GM12864 (cell line): Measurements from ENCODE around the gene LCN6.
"Not testable (repeated sequence)": the region's sequence is repeated elsewhere in the genome, so short reads cannot be mapped to it uniquely, and the experiment has no call there.

Source experiments
- DNase-seq: peaks from one replicate; pipeline ENCODE4 v3.0.0-alpha.2; 2011; ENCODE audit warnings: low read depth
- H3K4me3 ChIP-seq: 2 replicates; pipeline ENCODE4 v1.5.1; 2011; ENCODE audit warnings: mild to moderate bottlenecking, low read depth, low read length, control low read depth
- TF ChIP-seq, protein P1 (sequence below): IDR thresholded peaks from 2 replicates; pipeline ENCODE4 v1.5.1; 2011; ENCODE audit warnings: low read depth, mild to moderate bottlenecking, moderate library complexity, low read length, control low read depth, inconsistent platforms; ENCODE audit errors: missing control alignments

LCN6 gene

DNA sequence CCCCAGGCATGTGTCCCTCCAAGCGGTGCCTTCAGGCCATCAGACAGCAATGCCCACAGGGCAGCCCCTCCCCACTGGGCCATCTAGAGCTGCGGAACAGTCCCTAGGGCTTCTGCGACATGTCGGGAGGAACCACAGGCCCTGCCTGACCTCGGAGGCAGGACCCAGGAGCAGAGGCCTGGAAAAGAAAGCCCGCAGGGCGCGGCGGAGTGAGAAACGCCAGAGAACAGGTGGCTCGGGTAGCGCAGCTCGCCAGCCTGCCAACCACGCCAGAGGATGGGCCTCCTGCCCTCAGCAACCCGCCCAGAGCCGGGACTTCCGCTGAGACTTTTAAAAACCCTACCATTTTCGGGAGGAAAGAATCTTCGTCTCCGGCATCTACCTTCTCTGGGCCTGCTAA, 9.0 kb upstream of the LCN6 start:
- no peak overlapping the region for H3K4me3 ChIP-seq
- DNase-seq: no peak
- TF ChIP-seq, protein P1, sequence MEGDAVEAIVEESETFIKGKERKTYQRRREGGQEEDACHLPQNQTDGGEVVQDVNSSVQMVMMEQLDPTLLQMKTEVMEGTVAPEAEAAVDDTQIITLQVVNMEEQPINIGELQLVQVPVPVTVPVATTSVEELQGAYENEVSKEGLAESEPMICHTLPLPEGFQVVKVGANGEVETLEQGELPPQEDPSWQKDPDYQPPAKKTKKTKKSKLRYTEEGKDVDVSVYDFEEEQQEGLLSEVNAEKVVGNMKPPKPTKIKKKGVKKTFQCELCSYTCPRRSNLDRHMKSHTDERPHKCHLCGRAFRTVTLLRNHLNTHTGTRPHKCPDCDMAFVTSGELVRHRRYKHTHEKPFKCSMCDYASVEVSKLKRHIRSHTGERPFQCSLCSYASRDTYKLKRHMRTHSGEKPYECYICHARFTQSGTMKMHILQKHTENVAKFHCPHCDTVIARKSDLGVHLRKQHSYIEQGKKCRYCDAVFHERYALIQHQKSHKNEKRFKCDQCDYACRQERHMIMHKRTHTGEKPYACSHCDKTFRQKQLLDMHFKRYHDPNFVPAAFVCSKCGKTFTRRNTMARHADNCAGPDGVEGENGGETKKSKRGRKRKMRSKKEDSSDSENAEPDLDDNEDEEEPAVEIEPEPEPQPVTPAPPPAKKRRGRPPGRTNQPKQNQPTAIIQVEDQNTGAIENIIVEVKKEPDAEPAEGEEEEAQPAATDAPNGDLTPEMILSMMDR: no peak

DNA sequence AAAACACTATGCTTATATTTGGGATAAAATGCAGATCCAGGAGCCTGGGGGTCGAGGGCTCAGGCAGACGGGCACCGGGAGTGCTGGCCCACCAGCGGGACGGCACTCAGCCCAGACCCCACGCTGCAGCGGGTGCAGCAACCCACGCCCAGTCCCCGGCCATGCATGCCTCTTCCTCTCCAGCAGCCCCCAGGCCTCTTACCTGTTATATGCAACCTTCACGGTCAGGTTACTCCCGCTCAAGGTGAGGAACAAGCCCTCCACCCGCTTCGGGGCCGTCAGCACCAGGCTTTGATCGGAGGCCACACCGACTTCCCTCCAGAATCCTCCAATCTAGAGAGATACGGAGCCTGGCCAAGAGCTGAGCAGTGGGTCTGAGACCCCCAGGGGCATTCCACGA, 8.5 kb upstream of the LCN6 start:
- TF ChIP-seq, protein P1: no peak
- DNase-seq: no peak
- H3K4me3 ChIP-seq: no peak overlapping the region

DNA sequence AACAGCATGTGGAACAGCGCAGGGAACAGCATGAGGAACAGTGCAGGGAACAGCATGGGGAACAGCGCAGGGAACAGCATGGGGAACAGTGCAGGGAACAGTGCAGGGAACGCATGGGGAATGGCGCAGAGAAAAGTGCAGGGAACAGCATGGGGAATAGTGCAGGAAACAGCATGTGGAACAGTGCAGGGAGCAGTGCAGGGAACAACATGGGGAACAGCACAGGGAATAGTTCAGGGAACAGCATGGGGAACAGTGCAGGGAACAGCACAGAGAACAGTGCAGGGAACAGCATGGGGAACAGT, 7.8 kb upstream of the LCN6 start:
- TF ChIP-seq, protein P1: no peak
- H3K4me3 ChIP-seq: no peak overlapping the region
- DNase-seq: no peak

DNA sequence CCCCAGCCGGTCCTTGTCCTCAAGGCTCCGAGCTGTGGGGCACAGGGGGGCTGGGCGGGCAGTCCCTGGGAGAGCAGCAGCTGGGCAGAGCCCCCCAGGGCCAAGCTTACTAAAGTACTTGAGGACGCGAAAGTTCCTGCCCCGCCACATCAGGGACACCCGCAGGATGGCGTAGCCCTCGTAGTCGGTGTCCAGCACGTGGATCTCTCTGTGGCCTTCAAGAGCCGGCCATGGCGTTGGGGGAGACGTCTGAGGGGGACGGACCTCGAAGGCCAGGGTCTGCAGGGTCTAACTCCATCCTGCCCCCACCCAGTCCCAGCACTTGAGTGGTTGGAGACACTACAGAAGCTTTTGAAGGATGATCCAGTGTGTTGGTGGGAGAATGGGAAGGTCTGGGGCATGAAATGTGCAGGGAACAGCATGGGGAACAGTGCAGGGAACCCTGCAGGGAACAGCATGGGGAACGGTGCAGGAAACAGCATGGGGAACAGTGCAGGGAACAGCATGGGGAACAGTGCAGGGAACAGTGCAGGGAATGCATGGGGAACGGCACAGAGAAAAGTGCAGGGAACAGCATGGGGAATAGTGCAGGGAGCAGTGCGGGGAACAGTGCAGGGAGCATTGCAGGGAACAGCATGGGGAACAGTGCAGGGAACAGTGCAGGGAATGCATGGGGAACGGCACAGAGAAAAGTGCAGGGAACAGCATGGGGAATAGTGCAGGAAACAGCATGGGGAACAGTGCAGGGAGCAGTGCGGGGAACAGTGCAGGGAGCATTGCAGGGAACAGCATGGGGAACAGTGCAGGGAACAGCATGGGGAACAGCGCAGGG, 7.2 kb upstream of the LCN6 start:
- not testable (repeated sequence) for H3K4me3 ChIP-seq, DNase-seq

DNA sequence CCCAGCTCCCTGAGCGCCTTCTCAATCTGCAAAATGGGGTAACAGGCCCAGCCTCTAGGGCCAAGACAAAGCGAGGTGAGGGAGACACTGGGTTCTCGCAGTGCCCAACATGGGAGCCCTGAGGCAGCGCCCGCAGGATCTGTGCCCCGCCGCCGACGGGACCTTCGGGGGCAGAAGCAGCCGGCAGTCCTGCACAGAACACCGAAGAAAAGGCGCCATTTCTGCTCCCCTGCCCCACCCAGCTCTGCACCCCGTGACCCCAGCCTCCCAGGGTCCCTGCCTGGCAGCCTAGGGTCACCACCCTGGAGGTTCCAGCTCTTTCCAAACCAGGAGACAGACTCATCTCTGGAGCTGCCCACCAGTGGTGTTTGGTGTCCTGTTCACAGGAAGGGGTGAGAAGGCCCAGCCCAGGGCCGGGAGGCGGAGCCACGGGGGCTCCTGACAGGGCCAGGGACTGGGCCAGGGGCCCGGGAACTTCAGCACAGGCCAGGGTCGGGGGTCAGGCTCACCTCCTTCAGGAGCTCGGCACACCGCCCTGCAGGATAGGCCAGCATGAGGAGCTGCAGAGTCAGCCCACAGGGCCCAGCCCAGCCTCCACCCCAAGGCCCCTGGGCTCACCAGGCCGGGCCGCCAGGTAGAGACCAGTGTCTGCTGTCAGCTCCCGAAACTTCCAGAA, 6.4 kb upstream of the LCN6 start:
- no peak for DNase-seq

DNA sequence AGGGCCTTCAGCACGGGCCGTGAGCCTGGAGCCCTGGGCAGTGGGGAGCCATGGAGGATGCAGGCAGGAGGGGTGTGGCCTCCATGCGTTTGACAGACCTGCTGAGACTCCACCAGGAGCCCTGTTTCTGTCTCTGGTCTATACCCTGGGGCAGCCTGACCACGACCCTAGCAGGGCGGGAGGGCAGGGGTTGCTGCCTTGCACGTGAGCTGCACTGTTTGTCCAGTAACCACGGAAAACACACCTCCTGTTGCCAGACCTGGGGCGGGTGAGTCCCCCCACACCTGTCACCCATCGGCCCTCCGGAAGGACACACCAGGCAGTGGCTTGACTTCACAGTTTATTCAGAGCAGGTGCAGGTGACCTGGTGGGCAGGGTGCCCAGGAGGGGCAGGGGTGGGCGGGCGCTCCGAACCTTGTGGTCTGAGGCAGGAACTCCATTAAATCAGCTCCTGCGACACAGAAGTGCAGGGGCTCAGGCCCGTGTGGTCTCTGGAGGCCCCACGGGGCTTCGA, 5.8 kb upstream of the LCN6 start:
- TF ChIP-seq, protein P1: no peak
- H3K4me3 ChIP-seq: no peak overlapping the region

More for the DNA sequence above, 6.4 kb upstream of the LCN6 start:
- TF ChIP-seq, protein P1: no peak
- no peak overlapping the region for H3K4me3 ChIP-seq

DNA sequence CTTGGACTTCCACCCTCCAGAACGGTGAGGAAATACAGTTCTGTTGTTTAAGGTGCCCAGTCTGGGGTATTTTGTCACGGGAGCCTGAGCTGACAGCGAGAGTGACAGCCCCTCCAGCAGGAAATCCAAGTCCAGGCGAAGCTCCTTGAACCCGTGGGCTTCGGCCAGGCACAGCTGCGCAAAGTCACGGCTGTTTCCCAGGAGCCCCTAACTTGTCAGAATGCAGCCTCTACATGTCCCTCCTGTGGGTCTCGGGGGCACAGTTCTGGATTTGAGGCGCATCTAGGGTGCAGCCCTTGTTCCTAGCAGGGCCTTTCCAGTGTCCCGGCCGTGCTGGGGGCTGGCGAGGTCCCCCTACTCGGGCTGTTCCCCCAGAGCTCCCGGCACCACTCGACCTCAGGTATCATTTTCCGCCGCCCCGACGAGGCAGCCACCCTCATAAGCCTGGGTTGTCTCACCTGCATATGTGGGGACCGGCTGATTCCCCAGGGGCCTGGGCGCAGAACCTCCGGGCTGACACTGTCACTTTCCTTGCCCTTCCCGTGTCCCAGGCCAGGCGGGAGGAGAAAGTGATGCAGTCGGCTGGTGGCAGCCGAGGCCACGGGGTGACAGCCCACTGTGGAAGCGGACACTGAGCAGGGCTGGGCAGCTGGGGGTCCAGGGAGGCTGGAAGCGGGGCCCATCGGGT, 5.2 kb upstream of the LCN6 start:
- TF ChIP-seq, protein P1: no peak
- H3K4me3 ChIP-seq: no peak overlapping the region
- DNase-seq: no peak

More for the DNA sequence above, 5.8 kb upstream of the LCN6 start:
- DNase-seq: no peak
